T-cell (primary cell): Measurements from ENCODE around the gene VTCN1. TPM values are rescaled to one million over a fixed set of nuclear protein-coding genes. Genes with fewer than 3 reads are reported as not detected.

Experiments
- ATAC-seq, 4 experiments: fragments of 200-7000 bp in 3 of 4; fragments of 150-1000 bp in 1 of 4; cut with Tn5 transposase; replicated peaks in 1 of 4; 1 replicate in 3 of 4; 2 replicates in 1 of 4; pipeline ENCODE4 v1.10.0; 2021; ENCODE audit warnings: moderate library complexity in 3 of 4, mild to moderate bottlenecking in 2 of 4, moderate number of reproducible peaks in 1 of 4
- CTCF ChIA-PET, 2 donors: fragments of 300-600 bp; sonication (Branson Sonifier 250); formaldehyde crosslinking; loops; one replicate each; lab custom pipeline; 2022; ENCODE audit warnings: antibody characterized with exemption in 2 of 2; lab: Charles Lee
- POLR2A ChIA-PET, 2 donors: fragments of 300-600 bp; sonication (Branson Sonifier 250); formaldehyde crosslinking; loops; one replicate each; lab custom pipeline; 2022; ENCODE audit warnings: antibody characterized with exemption in 2 of 2; lab: Charles Lee
- DNase-seq, 35 experiments: peaks; one replicate each; pipeline versions ENCODE4 v3.0.0 to v3.0.0-alpha.2; 2013 to 2023
- H3K27ac ChIP-seq: one replicate; pipeline ENCODE4 v1.5.1; 2013; ENCODE audit warnings: low read length
- H3K27me3 ChIP-seq, 2 experiments: replicated peaks in 1 of 2; 1 replicate in 1 of 2; 2 replicates in 1 of 2; pipeline versions ENCODE4 v1.6.1 to v1.7.0; 2013; ENCODE audit warnings: low read length in 1 of 2, mixed read lengths in 1 of 2; ENCODE audit not compliant: control insufficient read depth in 2 of 2, insufficient read depth in 2 of 2; ENCODE audit errors: extremely low read depth in 1 of 2
- H3K36me3 ChIP-seq, 2 donors: 1 replicate in 1 of 2; 2 replicates in 1 of 2; pipeline versions ENCODE4 v1.6.1 to v1.7.0; 2013; ENCODE audit warnings: low read length in 1 of 2; ENCODE audit not compliant: control insufficient read depth in 2 of 2, insufficient read depth in 1 of 2; ENCODE audit errors: extremely low read depth in 1 of 2
- H3K4me1 ChIP-seq, 2 experiments: 1 replicate in 1 of 2; 2 replicates in 1 of 2; pipeline versions ENCODE4 v1.6.1 to v1.7.0; 2013; ENCODE audit warnings: low read length in 2 of 2, mixed read lengths in 1 of 2; ENCODE audit not compliant: insufficient read depth in 2 of 2, control insufficient read depth in 1 of 2; ENCODE audit errors: extremely low read depth in 1 of 2
- H3K4me3 ChIP-seq, 2 donors: 1 replicate in 1 of 2; 2 replicates in 1 of 2; pipeline versions ENCODE4 v1.5.1 to v1.7.0; 2013; ENCODE audit warnings: mild to moderate bottlenecking in 2 of 2, low read length in 1 of 2, moderate library complexity in 1 of 2; ENCODE audit not compliant: control insufficient read depth in 1 of 2; ENCODE audit errors: extremely low read depth in 1 of 2
- H3K9me3 ChIP-seq: 2 replicates; pipeline ENCODE4 v1.7.0; 2013
- H3K27ac Mint-ChIP-seq, 2 donors: one replicate each; pipeline ENCODE4 v1.8.0; 2020 to 2021; ENCODE audit warnings: mild to moderate bottlenecking in 2 of 2, mixed read lengths in 2 of 2
- H3K27me3 Mint-ChIP-seq, 2 donors: one replicate each; pipeline ENCODE4 v1.8.0; 2021 to 2022; ENCODE audit warnings: mixed read lengths in 2 of 2
- H3K36me3 Mint-ChIP-seq: one replicate; pipeline ENCODE4 v1.8.0; 2021; ENCODE audit warnings: mixed read lengths
- H3K4me1 Mint-ChIP-seq, 3 donors: one replicate each; pipeline ENCODE4 v1.8.0; 2020 to 2022; ENCODE audit warnings: mixed read lengths in 3 of 3, mild to moderate bottlenecking in 1 of 3
- H3K4me3 Mint-ChIP-seq, 3 donors: one replicate each; pipeline ENCODE4 v1.8.0; 2020 to 2022; ENCODE audit warnings: mild to moderate bottlenecking in 3 of 3, mixed read lengths in 3 of 3, moderate library complexity in 3 of 3
- H3K9me3 Mint-ChIP-seq, 3 donors: one replicate each; pipeline ENCODE4 v1.8.0; 2020 to 2022; ENCODE audit warnings: mixed read lengths in 3 of 3
- WGBS: methylation state at CpG from one replicate; pipeline ENCODE4 v1.1.5; 2013; ENCODE audit warnings: missing lambda C conversion rate; ENCODE audit not compliant: insufficient coverage; 5-methylcytosine and 5-hydroxymethylcytosine counted together
- total RNA-seq, 35 experiments: library from RNA in 6 of 35; stranded (reverse) in 6 of 35; fragments of 120-200 nt in 1 of 35; gene quantifications; one replicate each; pipeline versions ENCODE4 v1.2.1 to v1.2.4 and lab custom pipeline; 2013 to 2026

The VTCN1 gene
- total RNA-seq, 5 donors from 2014 or later (not counting 1 experiment from before 2014, with no cell fraction given), result not detected

DNA sequence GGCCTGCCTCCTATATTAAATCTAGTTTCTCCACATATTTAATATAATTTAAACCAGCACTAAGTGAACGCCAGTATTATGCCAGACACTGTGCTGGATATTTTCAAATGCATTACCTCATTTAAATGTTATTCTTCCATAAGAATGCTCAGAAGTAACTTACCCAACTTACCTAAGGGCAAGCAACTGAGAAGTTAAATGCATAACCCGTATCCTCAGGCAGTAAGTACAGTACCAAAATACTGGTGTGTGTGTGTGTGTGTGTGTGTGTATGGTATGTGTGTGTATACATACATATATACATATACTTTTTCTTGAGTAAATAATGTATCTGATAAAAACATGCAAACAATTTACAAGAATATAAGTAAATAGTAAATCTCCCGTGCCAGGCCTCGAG is 80.2 kb downstream of the VTCN1 start:
- Mint-ChIP-seq H3K27ac (no peak overlapping the region), H3K27me3 (peaks cover 5 to 15% of the 10 kb centered on the region in 2 donors), H3K36me3 (no peaks in the 10 kb centered on the region), H3K9me3 (no peaks in the 10 kb centered on the region), H3K4me3 (no peak overlapping the region), H3K4me1 (peaks cover 0 to 2% (median 2%) of the 10 kb centered on the region in 3 donors)
- ATAC-seq, result no peak
- no peak overlapping the region for H3K4me3 ChIP-seq
- DNase-seq, result no peak
- H3K4me1 ChIP-seq, result no peaks in the 10 kb centered on the region
- H3K36me3 ChIP-seq, result no peaks in the 10 kb centered on the region
- WGBS, result no CpG with 5 or more reads among the region's 4 CpGs
- POLR2A ChIA-PET, result no interaction called here
- CTCF ChIA-PET, result no interaction called here
- H3K9me3 ChIP-seq, result no peaks in the 10 kb centered on the region
- no peak overlapping the region for H3K27ac ChIP-seq
- H3K27me3 ChIP-seq, result peaks cover 0 to 11% of the 10 kb centered on the region in 2 experiments

DNA sequence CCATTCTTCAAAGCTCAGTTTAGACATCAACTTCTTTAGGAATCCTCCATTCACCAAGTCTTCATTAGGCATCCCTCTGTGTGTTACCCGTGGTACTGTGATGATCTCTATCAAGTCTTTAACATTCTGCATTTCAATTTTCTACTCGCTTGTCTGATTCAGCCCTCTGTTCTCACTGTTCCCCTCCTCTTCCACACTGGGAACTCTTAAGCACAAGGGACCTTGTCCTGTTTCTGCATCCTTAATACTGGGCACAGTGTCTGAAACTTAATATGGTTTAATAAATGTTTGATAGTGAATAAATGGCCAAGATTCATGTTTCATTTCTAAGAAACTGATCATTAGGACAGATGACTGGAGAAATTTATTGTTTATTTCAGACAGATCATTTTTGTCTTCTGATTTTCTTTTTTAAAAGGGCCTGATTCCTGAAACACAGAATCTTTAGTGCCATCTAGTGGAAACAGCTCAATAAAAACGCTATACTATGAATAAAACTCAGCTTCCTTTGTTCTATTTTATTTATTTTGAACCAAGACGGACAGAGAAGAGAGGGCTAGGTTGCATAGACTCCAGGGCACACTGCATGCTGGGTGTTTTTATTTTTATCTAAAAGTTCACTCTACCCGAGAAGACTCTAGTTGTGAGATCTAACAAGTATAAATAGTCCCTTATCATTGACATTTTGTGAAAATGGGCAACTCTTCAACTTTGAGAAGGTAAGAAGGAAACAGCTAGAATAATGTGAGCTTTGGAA is 82.2 kb downstream of the VTCN1 start:
- WGBS, result 100% methylated on average over 1 of the region's 5 CpGs
- Histone ChIP-seq H3K4me3 (no peak overlapping the region), H3K4me1 (no peaks in the 10 kb centered on the region), H3K9me3 (no peaks in the 10 kb centered on the region), H3K27ac (no peak overlapping the region), H3K36me3 (no peaks in the 10 kb centered on the region), H3K27me3 (peaks cover 0 to 8% of the 10 kb centered on the region in 2 experiments)
- peaks cover 0 to 8% of the 10 kb centered on the region in 2 donors for H3K27me3 Mint-ChIP-seq
- DNase-seq, result peak in 1 of 35 experiments; percentile 52
- H3K36me3 Mint-ChIP-seq, result no peaks in the 10 kb centered on the region
- no peak overlapping the region for H3K27ac Mint-ChIP-seq
- H3K9me3 Mint-ChIP-seq, result no peaks in the 10 kb centered on the region
- H3K4me3 Mint-ChIP-seq, result no peak overlapping the region
- ChIA-PET CTCF (interaction anchor here (0.6 to 2.2 kb wide), 28 partner anchors 9 to 800 kb away, joined by 3 to 41 read pairs (median 4); partner anchors contain the start of gene TTF2 (in 1 of the 2)), POLR2A (interaction anchor here (0.6 to 0.7 kb wide), 2 partner anchors 63 to 579 kb away, joined by 3 to 5 read pairs; no protein-coding TSS in a partner anchor)
- ATAC-seq, result peak in 2 of 4 experiments; percentile 32 to 57
- H3K4me1 Mint-ChIP-seq, result peaks cover 0 to 2% (median 2%) of the 10 kb centered on the region in 3 donors

DNA sequence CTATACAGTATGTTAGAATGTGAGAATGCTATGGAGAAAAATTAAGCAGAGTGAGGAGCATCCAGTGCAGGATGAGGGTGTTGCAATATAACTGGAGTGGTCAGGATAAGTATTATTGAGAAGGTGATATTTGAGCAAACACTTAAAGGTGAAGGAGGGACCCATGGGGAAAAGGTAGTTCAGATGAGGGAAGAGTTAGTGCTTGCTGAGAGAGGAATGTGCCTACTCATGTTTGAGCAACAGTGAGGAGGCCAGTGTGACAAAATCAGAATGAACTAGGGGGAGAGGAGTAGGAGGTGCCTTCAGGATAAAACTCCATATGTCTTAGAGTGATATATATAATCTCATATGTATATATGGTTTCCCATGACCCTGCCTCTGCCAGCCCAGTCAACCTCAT is 82.9 kb downstream of the VTCN1 start:
- Mint-ChIP-seq H3K4me1 (peaks cover 0 to 2% (median 2%) of the 10 kb centered on the region in 3 donors), H3K27ac (no peak overlapping the region), H3K36me3 (no peaks in the 10 kb centered on the region), H3K27me3 (peaks cover 0 to 4% of the 10 kb centered on the region in 2 donors), H3K9me3 (no peaks in the 10 kb centered on the region), H3K4me3 (no peak overlapping the region)
- Histone ChIP-seq H3K27ac (no peak overlapping the region), H3K36me3 (no peaks in the 10 kb centered on the region), H3K4me1 (no peaks in the 10 kb centered on the region), H3K9me3 (no peaks in the 10 kb centered on the region), H3K27me3 (peaks cover 0 to 7% of the 10 kb centered on the region in 2 experiments), H3K4me3 (no peak overlapping the region)
- ChIA-PET CTCF (interaction anchor here (0.6 to 2.2 kb wide), 12 partner anchors 8 to 553 kb away, joined by 3 to 14 read pairs (median 4); partner anchors contain the start of gene TTF2 (in 1 of the 2)), POLR2A (no interaction called here)
- ATAC-seq, result no peak
- DNase-seq, result no peak

DNA sequence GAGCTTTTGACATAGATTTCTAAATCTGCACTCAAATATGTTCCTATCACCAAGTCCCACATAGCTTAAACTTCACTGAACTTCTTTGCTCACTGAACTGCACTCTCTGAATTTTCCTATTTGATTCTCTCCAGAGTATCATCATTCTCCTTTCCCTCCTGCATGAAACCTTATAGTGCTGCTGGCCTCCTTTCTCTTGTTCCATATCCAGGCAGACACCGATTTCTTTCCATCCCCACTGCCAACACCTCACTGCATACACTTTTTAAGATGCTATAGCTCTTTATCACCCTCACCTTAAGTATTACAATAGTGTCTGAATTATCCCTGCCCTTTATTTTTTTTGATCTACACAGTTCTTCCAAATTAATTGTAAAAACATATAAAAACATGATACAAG is 86.1 kb downstream of the VTCN1 start:
- Mint-ChIP-seq H3K27me3 (peaks cover 0 to 4% of the 10 kb centered on the region in 2 donors), H3K36me3 (no peaks in the 10 kb centered on the region), H3K9me3 (no peaks in the 10 kb centered on the region), H3K27ac (no peak overlapping the region), H3K4me3 (no peak overlapping the region), H3K4me1 (peaks cover 6 to 8% (median 8%) of the 10 kb centered on the region in 3 donors)
- ATAC-seq (no peak), DNase-seq (no peak)
- ChIA-PET CTCF (interaction anchor here (0.6 to 1.7 kb wide), 4 partner anchors 10 to 550 kb away, joined by 3 to 7 read pairs (median 4); no protein-coding TSS in a partner anchor), POLR2A (interaction anchor here in 1 of 2 donors (0.5 kb wide), 1 partner anchor 117 kb away, joined by 4 read pairs; no protein-coding TSS in a partner anchor)
- Histone ChIP-seq H3K36me3 (no peaks in the 10 kb centered on the region), H3K27ac (no peak overlapping the region), H3K4me1 (peaks cover 0 to 15% of the 10 kb centered on the region in 2 experiments), H3K27me3 (peaks cover 0 to 19% of the 10 kb centered on the region in 2 experiments), H3K4me3 (no peak overlapping the region), H3K9me3 (no peaks in the 10 kb centered on the region)
- WGBS, result 83% methylated on average over 1 of the region's 1 CpG

DNA sequence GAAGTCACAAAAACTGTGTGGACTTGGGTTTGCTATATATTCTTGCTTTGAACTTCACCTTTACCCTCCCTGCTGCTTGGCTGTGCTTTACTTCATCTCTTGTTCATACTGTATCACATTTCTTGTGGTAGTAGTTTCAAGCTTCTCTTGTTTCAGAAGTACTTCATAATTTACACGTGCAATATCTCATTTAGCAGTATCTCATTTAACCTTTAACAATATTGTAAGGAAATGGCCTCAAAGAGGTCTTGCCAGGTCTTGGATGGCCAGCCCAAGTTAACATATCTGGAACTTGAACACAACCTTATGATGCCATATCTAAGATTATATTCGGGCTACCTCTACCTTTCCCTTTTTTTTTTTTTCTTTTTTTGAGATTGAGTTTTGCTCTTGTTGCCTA is 87.5 kb downstream of the VTCN1 start:
- no peak for ATAC-seq
- DNase-seq, result no peak
- H3K4me1 ChIP-seq, result peaks cover 0 to 15% of the 10 kb centered on the region in 2 experiments
- WGBS, result 80% methylated on average over 1 of the region's 2 CpGs
- no peaks in the 10 kb centered on the region for H3K36me3 ChIP-seq
- H3K9me3 ChIP-seq, result no peaks in the 10 kb centered on the region
- peak overlapping the region in 1 of 3 donors; percentile 83 for H3K4me3 Mint-ChIP-seq
- H3K4me1 Mint-ChIP-seq, result peaks cover 6% of the 10 kb centered on the region in 3 donors
- POLR2A ChIA-PET, result interaction anchor here in 1 of 2 donors (0.7 kb wide), 1 partner anchor 1205 kb away, joined by 7 read pairs; no protein-coding TSS in a partner anchor
- peaks cover 0 to 19% of the 10 kb centered on the region in 2 experiments for H3K27me3 ChIP-seq
- H3K27me3 Mint-ChIP-seq, result peaks cover 0 to 4% of the 10 kb centered on the region in 2 donors
- H3K27ac ChIP-seq, result no peak overlapping the region
- H3K4me3 ChIP-seq, result no peak overlapping the region
- no peaks in the 10 kb centered on the region for H3K36me3 Mint-ChIP-seq
- H3K9me3 Mint-ChIP-seq, result no peaks in the 10 kb centered on the region
- CTCF ChIA-PET, result no interaction called here
- no peak overlapping the region for H3K27ac Mint-ChIP-seq

DNA sequence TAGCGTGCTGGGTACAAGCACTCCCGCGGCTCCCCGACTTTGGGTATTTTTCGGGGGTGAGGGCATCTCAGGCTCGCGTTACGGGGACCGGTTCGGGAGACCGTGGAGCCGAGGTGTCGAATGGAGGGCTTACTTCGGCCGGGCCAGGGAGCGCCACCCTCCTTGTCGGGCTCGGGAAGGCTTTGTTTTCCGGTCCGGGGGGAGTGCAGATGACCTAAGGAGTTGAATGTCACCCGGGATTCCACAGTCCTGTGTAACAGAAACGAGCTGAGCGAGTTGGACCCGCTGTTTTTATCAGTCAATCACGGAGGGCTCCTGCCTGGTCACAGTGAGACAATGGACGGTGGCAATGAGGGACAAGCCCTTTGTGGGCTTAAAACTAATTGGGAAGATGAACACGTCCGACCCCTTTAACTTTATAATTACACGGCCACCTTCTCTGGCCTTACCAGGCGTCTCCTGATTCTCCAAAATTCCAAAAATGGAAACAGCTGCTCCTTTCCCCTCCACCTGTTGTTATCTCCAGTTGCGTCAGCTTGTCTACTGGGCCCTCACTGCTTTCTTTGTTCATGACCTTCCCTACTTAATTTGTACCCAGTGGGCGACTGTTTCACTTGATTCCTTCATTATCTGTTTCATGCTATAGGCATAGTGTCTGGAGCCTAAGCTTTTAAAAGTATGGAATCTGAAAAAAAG is 88.2 kb downstream of the VTCN1 start:
- Histone ChIP-seq H3K27me3 (peaks cover 0 to 18% of the 10 kb centered on the region in 2 experiments), H3K9me3 (no peaks in the 10 kb centered on the region), H3K27ac (no peak overlapping the region), H3K4me1 (peaks cover 0 to 15% of the 10 kb centered on the region in 2 experiments), H3K4me3 (peak overlapping the region; percentile 85 to 88), H3K36me3 (no peaks in the 10 kb centered on the region)
- no peak overlapping the region for H3K27ac Mint-ChIP-seq
- H3K4me3 Mint-ChIP-seq, result peak overlapping the region; percentile 80 to 85 (median 83)
- no peak for ATAC-seq
- no peaks in the 10 kb centered on the region for H3K9me3 Mint-ChIP-seq
- POLR2A ChIA-PET, result interaction anchor here (0.6 kb wide), 4 partner anchors 12 to 808 kb away, joined by 3 to 7 read pairs (median 5); no protein-coding TSS in a partner anchor
- CTCF ChIA-PET, result interaction anchor here in 1 of 2 donors (0.7 to 0.9 kb wide), 5 partner anchors 9 to 632 kb away, joined by 3 to 7 read pairs (median 4); no protein-coding TSS in a partner anchor
- no peak for DNase-seq
- H3K36me3 Mint-ChIP-seq, result no peaks in the 10 kb centered on the region
- 44% methylated on average over 30 of the region's 32 CpGs for WGBS
- H3K27me3 Mint-ChIP-seq, result peaks cover 3 to 4% of the 10 kb centered on the region in 2 donors
- peaks cover 6% of the 10 kb centered on the region in 3 donors for H3K4me1 Mint-ChIP-seq
